H1 (cell line): Measurements from ENCODE around the gene FITM2. TPM values are rescaled to one million over a fixed set of nuclear protein-coding genes. Genes with fewer than 3 reads are reported as not detected.

ENCODE experiments used
- CTCF ChIA-PET: fragments of 300-600 bp; sonication (Branson Sonifier 250); formaldehyde crosslinking; loops from one replicate; lab custom pipeline; 2021; ENCODE audit not compliant: partially characterized antibody; lab: Charles Lee
- POLR2A ChIA-PET: fragments of 300-600 bp; sonication (Branson Sonifier 250); formaldehyde crosslinking; loops from one replicate; lab custom pipeline; 2021; ENCODE audit warnings: inconsistent platforms; ENCODE audit not compliant: partially characterized antibody; lab: Charles Lee
- DNase-seq, 2 experiments: peaks; one replicate each; pipeline versions ENCODE4 v3.0.0 to v3.0.0-alpha.2; 2010 to 2022; ENCODE audit warnings: low spot score in 2 of 2, low read depth in 1 of 2, mixed read lengths in 1 of 2
- FAIRE-seq: peaks from 2 replicates; lab custom pipeline; 2011; peaks lifted over from hg19 to GRCh38; lab: Jason Lieb, UNC
- H2AFZ ChIP-seq: 2 replicates; pipeline ENCODE4 v1.8.1; 2012; ENCODE audit warnings: low read length, inconsistent platforms
- H2AK5ac ChIP-seq: 2 replicates; pipeline ENCODE4 v1.6.1; 2013; ENCODE audit warnings: low read depth, low read length
- H2BK120ac ChIP-seq: replicated peaks from 2 replicates; pipeline ENCODE3; 2013; ENCODE audit warnings: low read depth, low read length, inconsistent platforms
- H2BK12ac ChIP-seq: 2 replicates; pipeline ENCODE4 v1.6.1; 2013; ENCODE audit warnings: low read depth, low read length
- H2BK15ac ChIP-seq: 2 replicates; pipeline ENCODE4 v1.6.1; 2013; ENCODE audit warnings: low read length
- H2BK20ac ChIP-seq: 2 replicates; pipeline ENCODE4 v1.6.1; 2013; ENCODE audit warnings: low read length
- H2BK5ac ChIP-seq: 2 replicates; pipeline ENCODE4 v1.6.1; 2013; ENCODE audit warnings: low read depth, low read length
- H3K14ac ChIP-seq: 2 replicates; pipeline ENCODE4 v1.6.1; 2013; ENCODE audit warnings: inconsistent platforms; ENCODE audit not compliant: insufficient read length
- H3K18ac ChIP-seq: 2 replicates; pipeline ENCODE4 v1.6.1; 2013; ENCODE audit warnings: low read length; ENCODE audit errors: extremely low read depth
- H3K23ac ChIP-seq: 2 replicates; pipeline ENCODE4 v1.6.1; 2013; ENCODE audit warnings: inconsistent platforms; ENCODE audit not compliant: insufficient read length
- H3K23me2 ChIP-seq: 2 replicates; pipeline ENCODE4 v1.6.1; 2013; ENCODE audit warnings: low read depth, low read length
- H3K27ac ChIP-seq: 2 replicates; pipeline ENCODE4 v1.6.1; 2011; ENCODE audit warnings: low read depth, low read length, inconsistent platforms
- H3K27me3 ChIP-seq, 4 experiments: replicated peaks in 1 of 4; 1 replicate in 1 of 4; 2 replicates in 3 of 4; pipeline versions ENCODE4 v1.6.1 to v1.8.1; 2011 to 2013; ENCODE audit warnings: low read length in 3 of 4, mild to moderate bottlenecking in 3 of 4, inconsistent platforms in 2 of 4, mixed read lengths in 2 of 4, moderate library complexity in 1 of 4; ENCODE audit not compliant: control insufficient read depth in 3 of 4, insufficient read depth in 3 of 4; ENCODE audit errors: extremely low read depth in 1 of 4
- H3K36me3 ChIP-seq, 4 experiments: 2 replicates each; pipeline versions ENCODE4 v1.6.1 to v1.8.1; 2011 to 2013; ENCODE audit warnings: mild to moderate bottlenecking in 4 of 4, low read length in 3 of 4, moderate library complexity in 2 of 4, control low read depth in 1 of 4, inconsistent platforms in 1 of 4; ENCODE audit not compliant: insufficient read depth in 4 of 4, control insufficient read depth in 2 of 4
- H3K4ac ChIP-seq: replicated peaks from 2 replicates; pipeline ENCODE3; 2013; ENCODE audit warnings: low read length, low read depth, mixed read lengths, inconsistent platforms; ENCODE audit not compliant: insufficient read length
- H3K4me1 ChIP-seq, 4 experiments: replicated peaks in 1 of 4; 1 replicate in 1 of 4; 2 replicates in 3 of 4; pipeline versions ENCODE4 v1.6.1 to v1.8.1; 2011 to 2013; ENCODE audit warnings: low read length in 3 of 4, inconsistent platforms in 2 of 4, mixed read lengths in 1 of 4; ENCODE audit not compliant: insufficient read depth in 4 of 4, control insufficient read depth in 3 of 4
- H3K4me2 ChIP-seq, 2 experiments: 2 replicates each; pipeline versions ENCODE4 v1.6.1 to v1.8.1; 2011 to 2013; ENCODE audit warnings: low read depth in 2 of 2, low read length in 2 of 2, control low read depth in 1 of 2, inconsistent platforms in 1 of 2, mild to moderate bottlenecking in 1 of 2; ENCODE audit not compliant: insufficient read depth in 1 of 2
- H3K4me3 ChIP-seq, 4 experiments: fragments of 200-600, 300-600 bp in 1 of 4; sonication (generic), shearing (Covaris generic), sonication (Bioruptor Twin) in 1 of 4; 2 replicates each; pipeline versions ENCODE4 v1.5.1 to v1.8.1; 2011 to 2016; ENCODE audit warnings: low read length in 4 of 4, low read depth in 3 of 4, control low read depth in 2 of 4, inconsistent platforms in 2 of 4, mild to moderate bottlenecking in 2 of 4, mixed read lengths in 1 of 4, moderate library complexity in 1 of 4; ENCODE audit not compliant: insufficient read depth in 2 of 4; ENCODE audit errors: extremely low read depth in 1 of 4
- H3K56ac ChIP-seq: replicated peaks from 2 replicates; pipeline ENCODE3; 2013; ENCODE audit warnings: low read depth, mild to moderate bottlenecking, mixed read lengths, low read length, inconsistent platforms; ENCODE audit not compliant: insufficient read length
- H3K79me1 ChIP-seq: 2 replicates; pipeline ENCODE4 v1.6.1; 2013; ENCODE audit warnings: low read depth, low read length, control low read depth
- H3K79me2 ChIP-seq, 2 experiments: 2 replicates each; pipeline versions ENCODE4 v1.6.1 to v1.8.1; 2012 to 2013; ENCODE audit warnings: low read length in 2 of 2, mild to moderate bottlenecking in 2 of 2, inconsistent platforms in 1 of 2; ENCODE audit not compliant: insufficient read depth in 2 of 2, control insufficient read depth in 1 of 2
- H3K9ac ChIP-seq, 4 experiments: replicated peaks in 1 of 4; 1 replicate in 1 of 4; 2 replicates in 3 of 4; pipeline versions ENCODE4 v1.6.1 to v1.8.1; 2011 to 2013; ENCODE audit warnings: low read depth in 3 of 4, low read length in 3 of 4, control low read depth in 2 of 4, mild to moderate bottlenecking in 2 of 4, moderate library complexity in 2 of 4, inconsistent platforms in 1 of 4; ENCODE audit errors: extremely low read depth in 1 of 4
- H3K9me3 ChIP-seq, 2 experiments: 2 replicates each; pipeline versions ENCODE4 v1.6.1 to v1.8.1; 2012 to 2013; ENCODE audit warnings: mild to moderate bottlenecking in 2 of 2, moderate library complexity in 2 of 2, control low read depth in 1 of 2, inconsistent platforms in 1 of 2, low read depth in 1 of 2, low read length in 1 of 2, mixed read lengths in 1 of 2; ENCODE audit not compliant: insufficient read depth in 2 of 2
- H4K20me1 ChIP-seq, 2 experiments: replicated peaks in 1 of 2; 2 replicates each; pipeline versions ENCODE3 to v1.8.1; 2011 to 2013; ENCODE audit warnings: inconsistent platforms in 2 of 2, low read length in 2 of 2, mild to moderate bottlenecking in 1 of 2; ENCODE audit not compliant: insufficient read depth in 2 of 2, control insufficient read depth in 1 of 2
- H4K5ac ChIP-seq: 2 replicates; pipeline ENCODE4 v1.6.1; 2013; ENCODE audit warnings: low read length, low read depth, mixed read lengths, inconsistent platforms; ENCODE audit not compliant: insufficient read length
- H4K8ac ChIP-seq: 2 replicates; pipeline ENCODE4 v1.8.0; 2013; ENCODE audit warnings: mild to moderate bottlenecking, moderate library complexity, low read length, inconsistent platforms; ENCODE audit not compliant: insufficient read depth; ENCODE audit errors: extremely low read depth
- H4K91ac ChIP-seq: replicated peaks from 2 replicates; pipeline ENCODE3; 2013; ENCODE audit warnings: low read length, mixed read lengths, inconsistent platforms; ENCODE audit not compliant: insufficient read length
- BCL11A ChIP-seq, 2 experiments: IDR thresholded peaks; one replicate each; pipeline ENCODE4 v1.6.1; 2011; ENCODE audit warnings: low read depth in 2 of 2, low read length in 2 of 2, mild to moderate bottlenecking in 2 of 2
- CBX5 ChIP-seq: fragments of 300-800, 300-1000 bp; sonication (generic); IDR thresholded peaks from 2 replicates; pipeline ENCODE4 v1.7.1; 2016; ENCODE audit warnings: antibody characterized with exemption, low read length, low read depth
- EGR1 ChIP-seq: IDR thresholded peaks from 2 replicates; pipeline ENCODE4 v1.6.1; 2011; ENCODE audit warnings: low read depth, low read length, borderline replicate concordance
- EP300 ChIP-seq, 2 experiments: IDR thresholded peaks; 1 replicate in 1 of 2; 2 replicates in 1 of 2; pipeline ENCODE4 v1.6.1; 2011 to 2012; ENCODE audit warnings: low read depth in 2 of 2, low read length in 2 of 2, mild to moderate bottlenecking in 2 of 2, borderline replicate concordance in 1 of 2, inconsistent platforms in 1 of 2, moderate library complexity in 1 of 2
- EZH2 ChIP-seq: fragments of 200-600 bp; sonication (generic); IDR thresholded peaks from 2 replicates; pipeline ENCODE4 v1.7.1; 2012; ENCODE audit warnings: low read depth, mild to moderate bottlenecking, moderate library complexity, low read length, inconsistent platforms; ENCODE audit not compliant: severe bottlenecking
- MAFK ChIP-seq: IDR thresholded peaks from 2 replicates; pipeline ENCODE4 v1.6.1; 2012; ENCODE audit warnings: low read depth, mild to moderate bottlenecking, improper control_type of control experiment, low read length
- NRF1 ChIP-seq: IDR thresholded peaks from 2 replicates; pipeline ENCODE4 v1.6.1; 2011; ENCODE audit warnings: mild to moderate bottlenecking, low read depth, low read length, improper control_type of control experiment
- POU5F1 ChIP-seq: IDR thresholded peaks from 2 replicates; pipeline ENCODE4 v1.6.1; 2011; ENCODE audit warnings: low read depth, mild to moderate bottlenecking, low read length, moderate library complexity
- SP1 ChIP-seq: IDR thresholded peaks from 2 replicates; pipeline ENCODE4 v1.6.1; 2011; ENCODE audit warnings: low read depth, low read length
- SP4 ChIP-seq: IDR thresholded peaks from 2 replicates; pipeline ENCODE4 v1.6.1; 2012; ENCODE audit warnings: low read length, inconsistent platforms
- SUZ12 ChIP-seq: fragments of 200-600 bp; sonication (generic); IDR thresholded peaks from 2 replicates; pipeline ENCODE4 v1.6.1; 2012; ENCODE audit warnings: mild to moderate bottlenecking, inconsistent platforms, low read length, moderate library complexity, mixed read lengths
- TCF12 ChIP-seq: IDR thresholded peaks from 2 replicates; pipeline ENCODE4 v1.6.1; 2011; ENCODE audit warnings: low read depth, mild to moderate bottlenecking, low read length
- YY1 ChIP-seq: IDR thresholded peaks from 2 replicates; pipeline ENCODE4 v1.6.1; 2011; ENCODE audit warnings: low read depth, mild to moderate bottlenecking, low read length
- WGBS, 2 experiments: shearing (Covaris generic) in 1 of 2; methylation state at CpG; one replicate each; pipeline versions ENCODE4 v1.1.6 to v1.1.7; 2013 to 2015; ENCODE audit warnings: low lambda C conversion rate in 2 of 2, mixed read lengths in 2 of 2, inconsistent platforms in 1 of 2, low coverage in 1 of 2, missing lambda C conversion rate in 1 of 2; ENCODE audit not compliant: insufficient replicate concordance in 2 of 2, insufficient coverage in 1 of 2, insufficient read length in 1 of 2; ENCODE audit errors: extremely low coverage in 1 of 2, missing lambda C conversion rate in 1 of 2; 5-methylcytosine and 5-hydroxymethylcytosine counted together
- polyA plus RNA-seq, 7 experiments: library from polyadenylated mRNA; depleted of rRNA in 3 of 7; stranded (reverse) in 5 of 7; unstranded in 2 of 7; fragments of >200 nt in 5 of 7; fragments of 200-250 nt in 2 of 7; gene quantifications; 1 replicate in 5 of 7; 2 replicates in 1 of 7; 4 replicates in 1 of 7; pipeline versions ENCODE4 v1.2.1 to v1.2.3, GENCODE V29; 2011 to 2013; ENCODE audit warnings: missing spikeins in 2 of 7, mixed read lengths in 2 of 7
- total RNA-seq: library from RNA; stranded (reverse); fragmentation: NEBNext Ultra II Directional; extraction: Animal tissue kit (Norgen Biotek cat#: 25700); gene quantifications from 2 replicates; pipeline ENCODE4 v1.2.1, GENCODE V29; 2021
- TF ChIP-seq, protein P1 (sequence below): IDR thresholded peaks from 2 replicates; pipeline ENCODE4 v1.6.1; 2011; ENCODE audit warnings: low read length, improper control_type of control experiment

FITM2 gene
- total and polyA plus RNA-seq, 2 of the 8 experiments (the other 6 are each of a cell fraction or from before 2014, with no cell fraction given) = 1.1 to 2.1 TPM

DNA sequence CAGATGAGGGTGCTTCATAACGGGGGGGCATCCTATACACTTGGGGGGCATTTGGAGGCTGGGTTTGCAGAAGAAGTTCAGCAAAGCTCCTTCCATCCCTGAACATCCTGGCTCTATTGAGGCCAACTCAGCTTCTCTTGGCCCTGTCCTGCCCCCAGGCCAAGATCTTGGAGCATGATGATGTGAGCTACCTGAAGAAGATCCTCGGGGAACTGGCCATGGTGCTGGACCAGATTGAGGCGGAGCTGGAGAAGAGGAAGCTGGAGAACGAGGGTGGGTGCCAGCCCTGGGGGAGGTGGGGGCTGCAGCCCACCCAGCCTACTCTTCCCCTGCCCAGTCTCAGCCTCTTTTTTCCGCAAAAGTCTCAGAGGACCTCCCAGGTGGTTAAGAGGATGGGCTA lies 46.7 kb downstream of the FITM2 start:
- no peaks in the 10 kb centered on the region for H3K23me2 ChIP-seq
- DNase-seq = no peak
- no peak for FAIRE-seq
- no peak overlapping the region for H3K14ac ChIP-seq
- H2AFZ ChIP-seq = no peak overlapping the region
- H2BK15ac ChIP-seq = no peak overlapping the region
- no peak overlapping the region for H2BK20ac ChIP-seq
- H4K20me1 ChIP-seq = peaks cover 0 to 1% of the 10 kb centered on the region in 2 experiments
- WGBS, 2 experiments = 77% methylated on average over 5 of the region's 5 CpGs; no CpG with 5 or more reads in 1 of the 2 experiments
- no peak overlapping the region for H3K9ac ChIP-seq
- no peak overlapping the region for H3K23ac ChIP-seq
- H2BK12ac ChIP-seq = no peak overlapping the region
- H3K27me3 ChIP-seq = no peaks in the 10 kb centered on the region
- H3K4ac ChIP-seq = no peak overlapping the region
- no peaks in the 10 kb centered on the region for H3K79me2 ChIP-seq
- H2BK5ac ChIP-seq = no peak overlapping the region
- H3K36me3 ChIP-seq = no peaks in the 10 kb centered on the region; a peak in 1 of 8 replicates
- H3K18ac ChIP-seq = no peak overlapping the region
- POLR2A ChIA-PET = interaction anchor here (0.6 to 1.2 kb wide), 2 partner anchors 10 to 16 kb away, joined by 3 to 4 read pairs; no protein-coding TSS in a partner anchor
- no peak overlapping the region for H3K4me2 ChIP-seq
- no peak for TF ChIP-seq EP300 (IDR thresholded peaks at IDR 0.05; ENCODE audit: borderline replicate concordance in 1 of 2, low read depth in 2 of 2, low read length in 2 of 2)
- TF ChIP-seq, protein P1, sequence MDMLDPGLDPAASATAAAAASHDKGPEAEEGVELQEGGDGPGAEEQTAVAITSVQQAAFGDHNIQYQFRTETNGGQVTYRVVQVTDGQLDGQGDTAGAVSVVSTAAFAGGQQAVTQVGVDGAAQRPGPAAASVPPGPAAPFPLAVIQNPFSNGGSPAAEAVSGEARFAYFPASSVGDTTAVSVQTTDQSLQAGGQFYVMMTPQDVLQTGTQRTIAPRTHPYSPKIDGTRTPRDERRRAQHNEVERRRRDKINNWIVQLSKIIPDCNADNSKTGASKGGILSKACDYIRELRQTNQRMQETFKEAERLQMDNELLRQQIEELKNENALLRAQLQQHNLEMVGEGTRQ = no peak
- TF ChIP-seq SUZ12 = no peak
- TF ChIP-seq SP1 = no peak
- no peak for TF ChIP-seq TCF12
- no peak for TF ChIP-seq BCL11A (IDR thresholded peaks at IDR 0.05; ENCODE audit: low read depth in 2 of 2, low read length in 2 of 2)
- no peak for TF ChIP-seq NRF1
- no peak for TF ChIP-seq MAFK
- TF ChIP-seq YY1 = no peak
- no peak for TF ChIP-seq EZH2
- no peak for TF ChIP-seq CBX5
- no peak for TF ChIP-seq EGR1
- no peak for TF ChIP-seq SP4
- no peak for TF ChIP-seq POU5F1
- H2AK5ac ChIP-seq = no peak overlapping the region
- H3K79me1 ChIP-seq = peaks cover 2% of the 10 kb centered on the region; the same call in 1 of the 2 replicates
- no peak overlapping the region for H4K8ac ChIP-seq
- no peak overlapping the region for H2BK120ac ChIP-seq
- H4K5ac ChIP-seq = no peak overlapping the region
- H3K27ac ChIP-seq = no peak overlapping the region
- H4K91ac ChIP-seq = no peak overlapping the region
- H3K4me1 ChIP-seq = no peaks in the 10 kb centered on the region; a peak in 1 of 7 replicates
- CTCF ChIA-PET = interaction anchor here (0.9 to 4.5 kb wide), 14 partner anchors 11 to 122 kb away, joined by 3 to 31 read pairs (median 4); partner anchors contain the start of genes FITM2 and GDAP1L1
- H3K4me3 ChIP-seq = no peak overlapping the region
- no peaks in the 10 kb centered on the region for H3K9me3 ChIP-seq
- no peak overlapping the region for H3K56ac ChIP-seq
